GM23338 (cell line): ENCODE results near the gene MTRF1L. TPM values are rescaled to one million over a fixed set of nuclear protein-coding genes. Genes with fewer than 3 reads are reported as not detected.

Experiments used
- ATAC-seq: fragments of 200-7000 bp; cut with Tn5 transposase; 3 replicates; pipeline ENCODE4 v1.9.1; 2020
- DNase-seq: peaks from one replicate; pipeline ENCODE4 v3.0.0-alpha.2; 2015; ENCODE audit warnings: low spot score
- H2AFZ ChIP-seq: fragments of 200-600 bp; sonication (generic); 2 replicates; pipeline ENCODE4 v1.8.0; 2016; ENCODE audit warnings: antibody characterized with exemption, mild to moderate bottlenecking, moderate library complexity
- H3F3A ChIP-seq: fragments of 200-600 bp; sonication (generic); replicated peaks from 2 replicates; pipeline ENCODE4 v1.8.0; 2017; ENCODE audit warnings: antibody characterized with exemption, mixed run types, low read depth
- H3K27ac ChIP-seq: fragments of 200-600 bp; sonication (generic); 2 replicates; pipeline ENCODE4 v1.6.1; 2016; ENCODE audit warnings: low read depth
- H3K27me3 ChIP-seq: fragments of 200-600 bp; sonication (generic); 2 replicates; pipeline ENCODE4 v1.8.0; 2016; ENCODE audit warnings: mild to moderate bottlenecking, mixed run types, moderate library complexity; ENCODE audit not compliant: insufficient read depth
- H3K36me3 ChIP-seq: fragments of 200-600 bp; sonication (generic); 2 replicates; pipeline ENCODE4 v1.8.0; 2016; ENCODE audit warnings: mild to moderate bottlenecking; ENCODE audit not compliant: insufficient read depth
- H3K4me1 ChIP-seq: fragments of 200-600 bp; sonication (generic); 2 replicates; pipeline ENCODE4 v1.8.0; 2016; ENCODE audit warnings: mild to moderate bottlenecking, moderate library complexity; ENCODE audit not compliant: insufficient read depth
- H3K4me2 ChIP-seq: fragments of 200-600 bp; sonication (generic); 2 replicates; pipeline ENCODE4 v1.7.1; 2017; ENCODE audit warnings: mixed run types
- H3K4me3 ChIP-seq: fragments of 200-600 bp; sonication (generic); 2 replicates; pipeline ENCODE4 v1.6.1; 2016; ENCODE audit warnings: mixed run types
- H3K79me2 ChIP-seq: fragments of 200-600 bp; sonication (generic); replicated peaks from 2 replicates; pipeline ENCODE4 v1.8.0; 2017; ENCODE audit warnings: mild to moderate bottlenecking; ENCODE audit not compliant: insufficient read depth
- H3K9me2 ChIP-seq: fragments of 200-600 bp; sonication (generic); 2 replicates; pipeline ENCODE4 v1.8.0; 2017; ENCODE audit not compliant: insufficient read depth
- H4K20me1 ChIP-seq: fragments of 200-600 bp; sonication (generic); replicated peaks from 2 replicates; pipeline ENCODE4 v1.8.0; 2017; ENCODE audit warnings: mild to moderate bottlenecking; ENCODE audit not compliant: insufficient read depth
- H3K27ac Mint-ChIP-seq: 2 replicates; pipeline ENCODE4 v1.8.0; 2020; ENCODE audit warnings: inconsistent platforms, mild to moderate bottlenecking, moderate library complexity, mixed read lengths
- H3K27me3 Mint-ChIP-seq: 3 replicates; pipeline ENCODE4 v1.8.0; 2022; ENCODE audit warnings: low read depth, mild to moderate bottlenecking, moderate library complexity, mixed read lengths, inconsistent platforms; ENCODE audit not compliant: insufficient read depth, poor library complexity
- H3K36me3 Mint-ChIP-seq: 3 replicates; pipeline ENCODE4 v1.8.0; 2021; ENCODE audit warnings: low read depth, mild to moderate bottlenecking, inconsistent platforms, moderate library complexity, mixed read lengths
- H3K4me1 Mint-ChIP-seq: 3 replicates; pipeline ENCODE4 v1.8.0; 2020; ENCODE audit warnings: mild to moderate bottlenecking, inconsistent platforms, mixed read lengths
- H3K4me3 Mint-ChIP-seq: 3 replicates; pipeline ENCODE4 v1.8.0; 2021; ENCODE audit warnings: moderate library complexity, mild to moderate bottlenecking, inconsistent platforms, mixed read lengths
- H3K9me3 Mint-ChIP-seq: 3 replicates; pipeline ENCODE4 v1.8.0; 2020; ENCODE audit warnings: moderate library complexity, mild to moderate bottlenecking, inconsistent platforms, mixed read lengths
- CREB1 ChIP-seq: fragments of 250-450 bp; sonication (Bioruptor Pico); IDR thresholded peaks from 2 replicates; pipeline ENCODE4 v1.5.0; 2020; ENCODE audit warnings: low read depth, mild to moderate bottlenecking, moderate library complexity
- EZH2 ChIP-seq: fragments of 200-600 bp; sonication (generic); IDR thresholded peaks from one replicate; pipeline ENCODE4 v1.8.0; 2017; ENCODE audit warnings: antibody characterized with exemption, mild to moderate bottlenecking, low read depth; ENCODE audit not compliant: unreplicated experiment
- EZH2phosphoT487 ChIP-seq: fragments of 200-600 bp; sonication (generic); IDR thresholded peaks from one replicate; pipeline ENCODE4 v1.8.1; 2018; ENCODE audit warnings: antibody characterized with exemption; ENCODE audit not compliant: unreplicated experiment
- JUNB ChIP-seq: IDR thresholded peaks from one replicate; pipeline ENCODE4 v1.6.1; 2016; ENCODE audit warnings: antibody characterized with exemption; ENCODE audit not compliant: unreplicated experiment
- NANOG ChIP-seq: IDR thresholded peaks from 2 replicates; pipeline ENCODE4 v1.6.1; 2016; ENCODE audit warnings: antibody characterized with exemption, borderline replicate concordance
- POLR2AphosphoS5 ChIP-seq: IDR thresholded peaks from 2 replicates; pipeline ENCODE4 v1.6.1; 2016; ENCODE audit warnings: antibody characterized with exemption, low read depth
- STAT1 ChIP-seq: IDR thresholded peaks from one replicate; pipeline ENCODE4 v1.6.1; 2016; ENCODE audit warnings: antibody characterized with exemption; ENCODE audit not compliant: unreplicated experiment
- ZNF114 ChIP-seq: fragments of 250-450 bp; sonication (Bioruptor Pico); IDR thresholded peaks from 2 replicates; pipeline ENCODE4 v1.5.0; 2020; ENCODE audit warnings: mild to moderate bottlenecking, moderate library complexity
- ZNF331 ChIP-seq: fragments of 250-450 bp; sonication (Bioruptor Pico); IDR thresholded peaks from 2 replicates; pipeline ENCODE4 v1.5.0; 2020; ENCODE audit warnings: low read depth, mild to moderate bottlenecking, moderate library complexity
- polyA plus RNA-seq: library from polyadenylated mRNA; unstranded; fragments of >200 nt; fragmentation: Nextera tagmentation; extraction: Ambion mirVana; gene quantifications from 2 replicates; pipeline ENCODE4 v1.2.1, GENCODE V29; 2016
- total RNA-seq: library from RNA; depleted of rRNA; stranded (reverse); fragments of >200 nt; shearing (Covaris generic); gene quantifications from 2 replicates; pipeline ENCODE4 v1.2.3, GENCODE V29; 2014
- TF ChIP-seq, protein P1 (sequence below): fragments of 250-450 bp; sonication (Bioruptor Pico); IDR thresholded peaks from 2 replicates; pipeline ENCODE4 v1.5.0; 2020; ENCODE audit warnings: mild to moderate bottlenecking, moderate library complexity
- TF ChIP-seq, protein P2 (sequence below), 2 experiments: fragments of 200-600 bp in 1 of 2; sonication (generic) in 1 of 2; conservative IDR thresholded peaks; 2 replicates each; pipeline versions ENCODE4 v1.5.1 to v1.6.1; 2016 to 2017; ENCODE audit warnings: antibody characterized with exemption in 2 of 2, low read depth in 2 of 2, mild to moderate bottlenecking in 2 of 2, moderate library complexity in 1 of 2
- TF ChIP-seq, protein P3 (sequence below): IDR thresholded peaks from 2 replicates; pipeline ENCODE4 v1.6.1; 2016; ENCODE audit warnings: antibody characterized with exemption
- TF ChIP-seq, protein P4 (sequence below): IDR thresholded peaks from one replicate; pipeline ENCODE4 v1.6.1; 2018; ENCODE audit warnings: antibody characterized with exemption; ENCODE audit not compliant: unreplicated experiment

Gene MTRF1L
- total and polyA plus RNA-seq, 2 experiments from 2014 or later = 20.5 to 28.3 TPM

DNA sequence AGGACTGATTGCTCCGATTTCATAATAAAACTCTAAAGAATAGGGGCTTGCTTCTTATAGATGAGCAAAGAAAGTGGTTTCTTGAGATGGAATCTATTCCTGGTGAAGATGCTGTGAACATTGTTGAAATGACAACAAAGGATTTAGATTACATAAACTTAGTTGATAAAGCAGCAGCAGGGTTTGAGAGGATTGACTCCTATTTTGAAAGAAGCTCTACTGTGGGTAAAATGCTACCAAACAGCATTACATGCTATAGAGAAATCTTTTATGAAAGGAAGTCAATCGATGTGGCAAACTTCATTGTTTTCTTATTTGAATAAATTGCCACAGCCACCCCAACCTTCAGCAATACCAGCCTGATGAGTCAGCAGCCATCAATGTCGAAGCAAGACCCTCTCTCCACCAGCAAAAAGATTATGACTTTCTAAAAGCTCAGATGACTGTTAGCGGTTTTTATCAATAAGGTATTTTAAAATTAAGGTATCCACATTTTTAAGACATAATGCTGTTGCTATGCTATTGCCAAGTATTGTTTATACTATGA is 12.7 kb upstream of the MTRF1L start:
- no peak overlapping the region for H3K4me3 Mint-ChIP-seq
- Histone ChIP-seq H3K4me3 (no peak overlapping the region), H3K4me2 (no peak overlapping the region), H3F3A (no peaks in the 10 kb centered on the region), H3K79me2 (no peaks in the 10 kb centered on the region), H3K27me3 (no peaks in the 10 kb centered on the region), H3K4me1 (no peaks in the 10 kb centered on the region), H2AFZ (no peak overlapping the region), H3K9me2 (no peaks in the 10 kb centered on the region), H4K20me1 (no peaks in the 10 kb centered on the region), H3K27ac (no peak overlapping the region), H3K36me3 (no peaks in the 10 kb centered on the region)
- TF ChIP-seq EZH2 (no peak), STAT1 (no peak), POLR2AphosphoS5 (no peak), JUNB (no peak), CREB1 (no peak), ZNF331 (CRISPR knock-in tag) (no peak), EZH2phosphoT487 (no peak), NANOG (no peak), ZNF114 (CRISPR knock-in tag) (no peak)
- TF ChIP-seq, protein P1, sequence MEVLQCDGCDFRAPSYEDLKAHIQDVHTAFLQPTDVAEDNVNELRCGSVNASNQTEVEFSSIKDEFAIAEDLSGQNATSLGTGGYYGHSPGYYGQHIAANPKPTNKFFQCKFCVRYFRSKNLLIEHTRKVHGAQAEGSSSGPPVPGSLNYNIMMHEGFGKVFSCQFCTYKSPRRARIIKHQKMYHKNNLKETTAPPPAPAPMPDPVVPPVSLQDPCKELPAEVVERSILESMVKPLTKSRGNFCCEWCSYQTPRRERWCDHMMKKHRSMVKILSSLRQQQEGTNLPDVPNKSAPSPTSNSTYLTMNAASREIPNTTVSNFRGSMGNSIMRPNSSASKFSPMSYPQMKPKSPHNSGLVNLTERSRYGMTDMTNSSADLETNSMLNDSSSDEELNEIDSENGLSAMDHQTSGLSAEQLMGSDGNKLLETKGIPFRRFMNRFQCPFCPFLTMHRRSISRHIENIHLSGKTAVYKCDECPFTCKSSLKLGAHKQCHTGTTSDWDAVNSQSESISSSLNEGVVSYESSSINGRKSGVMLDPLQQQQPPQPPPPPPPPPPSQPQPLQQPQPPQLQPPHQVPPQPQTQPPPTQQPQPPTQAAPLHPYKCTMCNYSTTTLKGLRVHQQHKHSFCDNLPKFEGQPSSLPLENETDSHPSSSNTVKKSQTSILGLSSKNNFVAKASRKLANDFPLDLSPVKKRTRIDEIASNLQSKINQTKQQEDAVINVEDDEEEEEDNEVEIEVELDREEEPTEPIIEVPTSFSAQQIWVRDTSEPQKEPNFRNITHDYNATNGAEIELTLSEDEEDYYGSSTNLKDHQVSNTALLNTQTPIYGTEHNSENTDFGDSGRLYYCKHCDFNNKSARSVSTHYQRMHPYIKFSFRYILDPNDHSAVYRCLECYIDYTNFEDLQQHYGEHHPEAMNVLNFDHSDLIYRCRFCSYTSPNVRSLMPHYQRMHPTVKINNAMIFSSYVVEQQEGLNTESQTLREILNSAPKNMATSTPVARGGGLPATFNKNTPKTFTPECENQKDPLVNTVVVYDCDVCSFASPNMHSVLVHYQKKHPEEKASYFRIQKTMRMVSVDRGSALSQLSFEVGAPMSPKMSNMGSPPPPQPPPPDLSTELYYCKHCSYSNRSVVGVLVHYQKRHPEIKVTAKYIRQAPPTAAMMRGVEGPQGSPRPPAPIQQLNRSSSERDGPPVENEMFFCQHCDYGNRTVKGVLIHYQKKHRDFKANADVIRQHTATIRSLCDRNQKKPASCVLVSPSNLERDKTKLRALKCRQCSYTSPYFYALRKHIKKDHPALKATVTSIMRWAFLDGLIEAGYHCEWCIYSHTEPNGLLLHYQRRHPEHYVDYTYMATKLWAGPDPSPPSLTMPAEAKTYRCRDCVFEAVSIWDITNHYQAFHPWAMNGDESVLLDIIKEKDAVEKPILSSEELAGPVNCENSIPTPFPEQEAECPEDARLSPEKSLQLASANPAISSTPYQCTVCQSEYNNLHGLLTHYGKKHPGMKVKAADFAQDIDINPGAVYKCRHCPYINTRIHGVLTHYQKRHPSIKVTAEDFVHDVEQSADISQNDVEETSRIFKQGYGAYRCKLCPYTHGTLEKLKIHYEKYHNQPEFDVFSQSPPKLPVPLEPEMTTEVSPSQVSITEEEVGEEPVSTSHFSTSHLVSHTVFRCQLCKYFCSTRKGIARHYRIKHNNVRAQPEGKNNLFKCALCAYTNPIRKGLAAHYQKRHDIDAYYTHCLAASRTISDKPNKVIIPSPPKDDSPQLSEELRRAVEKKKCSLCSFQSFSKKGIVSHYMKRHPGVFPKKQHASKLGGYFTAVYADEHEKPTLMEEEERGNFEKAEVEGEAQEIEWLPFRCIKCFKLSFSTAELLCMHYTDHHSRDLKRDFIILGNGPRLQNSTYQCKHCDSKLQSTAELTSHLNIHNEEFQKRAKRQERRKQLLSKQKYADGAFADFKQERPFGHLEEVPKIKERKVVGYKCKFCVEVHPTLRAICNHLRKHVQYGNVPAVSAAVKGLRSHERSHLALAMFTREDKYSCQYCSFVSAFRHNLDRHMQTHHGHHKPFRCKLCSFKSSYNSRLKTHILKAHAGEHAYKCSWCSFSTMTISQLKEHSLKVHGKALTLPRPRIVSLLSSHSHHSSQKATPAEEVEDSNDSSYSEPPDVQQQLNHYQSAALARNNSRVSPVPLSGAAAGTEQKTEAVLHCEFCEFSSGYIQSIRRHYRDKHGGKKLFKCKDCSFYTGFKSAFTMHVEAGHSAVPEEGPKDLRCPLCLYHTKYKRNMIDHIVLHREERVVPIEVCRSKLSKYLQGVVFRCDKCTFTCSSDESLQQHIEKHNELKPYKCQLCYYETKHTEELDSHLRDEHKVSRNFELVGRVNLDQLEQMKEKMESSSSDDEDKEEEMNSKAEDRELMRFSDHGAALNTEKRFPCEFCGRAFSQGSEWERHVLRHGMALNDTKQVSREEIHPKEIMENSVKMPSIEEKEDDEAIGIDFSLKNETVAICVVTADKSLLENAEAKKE (CRISPR knock-in tag) = no peak
- TF ChIP-seq, protein P2, sequence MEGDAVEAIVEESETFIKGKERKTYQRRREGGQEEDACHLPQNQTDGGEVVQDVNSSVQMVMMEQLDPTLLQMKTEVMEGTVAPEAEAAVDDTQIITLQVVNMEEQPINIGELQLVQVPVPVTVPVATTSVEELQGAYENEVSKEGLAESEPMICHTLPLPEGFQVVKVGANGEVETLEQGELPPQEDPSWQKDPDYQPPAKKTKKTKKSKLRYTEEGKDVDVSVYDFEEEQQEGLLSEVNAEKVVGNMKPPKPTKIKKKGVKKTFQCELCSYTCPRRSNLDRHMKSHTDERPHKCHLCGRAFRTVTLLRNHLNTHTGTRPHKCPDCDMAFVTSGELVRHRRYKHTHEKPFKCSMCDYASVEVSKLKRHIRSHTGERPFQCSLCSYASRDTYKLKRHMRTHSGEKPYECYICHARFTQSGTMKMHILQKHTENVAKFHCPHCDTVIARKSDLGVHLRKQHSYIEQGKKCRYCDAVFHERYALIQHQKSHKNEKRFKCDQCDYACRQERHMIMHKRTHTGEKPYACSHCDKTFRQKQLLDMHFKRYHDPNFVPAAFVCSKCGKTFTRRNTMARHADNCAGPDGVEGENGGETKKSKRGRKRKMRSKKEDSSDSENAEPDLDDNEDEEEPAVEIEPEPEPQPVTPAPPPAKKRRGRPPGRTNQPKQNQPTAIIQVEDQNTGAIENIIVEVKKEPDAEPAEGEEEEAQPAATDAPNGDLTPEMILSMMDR (conservative IDR thresholded peaks at IDR 0.05; ENCODE audit: low read depth in 2 of 2) = no peak
- TF ChIP-seq, protein P3, sequence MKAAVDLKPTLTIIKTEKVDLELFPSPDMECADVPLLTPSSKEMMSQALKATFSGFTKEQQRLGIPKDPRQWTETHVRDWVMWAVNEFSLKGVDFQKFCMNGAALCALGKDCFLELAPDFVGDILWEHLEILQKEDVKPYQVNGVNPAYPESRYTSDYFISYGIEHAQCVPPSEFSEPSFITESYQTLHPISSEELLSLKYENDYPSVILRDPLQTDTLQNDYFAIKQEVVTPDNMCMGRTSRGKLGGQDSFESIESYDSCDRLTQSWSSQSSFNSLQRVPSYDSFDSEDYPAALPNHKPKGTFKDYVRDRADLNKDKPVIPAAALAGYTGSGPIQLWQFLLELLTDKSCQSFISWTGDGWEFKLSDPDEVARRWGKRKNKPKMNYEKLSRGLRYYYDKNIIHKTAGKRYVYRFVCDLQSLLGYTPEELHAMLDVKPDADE = no peak
- TF ChIP-seq, protein P4, sequence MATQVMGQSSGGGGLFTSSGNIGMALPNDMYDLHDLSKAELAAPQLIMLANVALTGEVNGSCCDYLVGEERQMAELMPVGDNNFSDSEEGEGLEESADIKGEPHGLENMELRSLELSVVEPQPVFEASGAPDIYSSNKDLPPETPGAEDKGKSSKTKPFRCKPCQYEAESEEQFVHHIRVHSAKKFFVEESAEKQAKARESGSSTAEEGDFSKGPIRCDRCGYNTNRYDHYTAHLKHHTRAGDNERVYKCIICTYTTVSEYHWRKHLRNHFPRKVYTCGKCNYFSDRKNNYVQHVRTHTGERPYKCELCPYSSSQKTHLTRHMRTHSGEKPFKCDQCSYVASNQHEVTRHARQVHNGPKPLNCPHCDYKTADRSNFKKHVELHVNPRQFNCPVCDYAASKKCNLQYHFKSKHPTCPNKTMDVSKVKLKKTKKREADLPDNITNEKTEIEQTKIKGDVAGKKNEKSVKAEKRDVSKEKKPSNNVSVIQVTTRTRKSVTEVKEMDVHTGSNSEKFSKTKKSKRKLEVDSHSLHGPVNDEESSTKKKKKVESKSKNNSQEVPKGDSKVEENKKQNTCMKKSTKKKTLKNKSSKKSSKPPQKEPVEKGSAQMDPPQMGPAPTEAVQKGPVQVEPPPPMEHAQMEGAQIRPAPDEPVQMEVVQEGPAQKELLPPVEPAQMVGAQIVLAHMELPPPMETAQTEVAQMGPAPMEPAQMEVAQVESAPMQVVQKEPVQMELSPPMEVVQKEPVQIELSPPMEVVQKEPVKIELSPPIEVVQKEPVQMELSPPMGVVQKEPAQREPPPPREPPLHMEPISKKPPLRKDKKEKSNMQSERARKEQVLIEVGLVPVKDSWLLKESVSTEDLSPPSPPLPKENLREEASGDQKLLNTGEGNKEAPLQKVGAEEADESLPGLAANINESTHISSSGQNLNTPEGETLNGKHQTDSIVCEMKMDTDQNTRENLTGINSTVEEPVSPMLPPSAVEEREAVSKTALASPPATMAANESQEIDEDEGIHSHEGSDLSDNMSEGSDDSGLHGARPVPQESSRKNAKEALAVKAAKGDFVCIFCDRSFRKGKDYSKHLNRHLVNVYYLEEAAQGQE = no peak
- H3K9me3 Mint-ChIP-seq = no peaks in the 10 kb centered on the region; the same call in 2 of the 3 replicates
- no peak overlapping the region for H3K27ac Mint-ChIP-seq
- ATAC-seq (no peak), DNase-seq (no peak)
- H3K36me3 Mint-ChIP-seq = no peaks in the 10 kb centered on the region
- no peaks in the 10 kb centered on the region for H3K27me3 Mint-ChIP-seq
- H3K4me1 Mint-ChIP-seq = no peaks in the 10 kb centered on the region
